Endothelial cell of umbilical vein (primary cell): ENCODE data around the gene ONECUT2. TPM values are rescaled to one million over a fixed set of nuclear protein-coding genes. Genes with fewer than 3 reads are reported as not detected.

Source experiments
- BruUV-seq: library from RNA; stranded (reverse); fragments of 400-500 nt; replicated peaks from 2 replicates; lab custom pipeline; 2021; lab: Mats Ljungman, UMichigan
- CTCF ChIA-PET: fragments of 300-600, 350-600 bp; sonication (Branson Sonifier 250); formaldehyde crosslinking; loops from one replicate; lab custom pipeline; 2021; ENCODE audit warnings: antibody characterized with exemption, inconsistent platforms; lab: Charles Lee
- POLR2A ChIA-PET: fragments of 300-600, 350-600 bp; sonication (Branson Sonifier 250); formaldehyde crosslinking; loops from one replicate; lab custom pipeline; 2021; ENCODE audit warnings: antibody characterized with exemption, inconsistent platforms; lab: Charles Lee
- DNase-seq: peaks from one replicate; pipeline ENCODE4 v3.0.0-alpha.2; 2011; ENCODE audit warnings: low read depth, low spot score
- FAIRE-seq: peaks from 2 replicates; lab custom pipeline; 2011; peaks lifted over from hg19 to GRCh38; lab: Jason Lieb, UNC
- H2AFZ ChIP-seq: 2 replicates; pipeline ENCODE4 v1.6.0; 2012; ENCODE audit warnings: low read depth, low read length, control low read depth, inconsistent platforms
- H3K27ac ChIP-seq: 2 replicates; pipeline ENCODE4 v1.5.1; 2011; ENCODE audit warnings: low read depth, mild to moderate bottlenecking, control low read depth, low read length, moderate library complexity; ENCODE audit not compliant: insufficient read depth
- H3K27me3 ChIP-seq, 2 experiments: 2 replicates each; pipeline versions ENCODE4 v1.6.0 to v1.6.1; 2011; ENCODE audit warnings: low read length in 2 of 2, mixed read lengths in 1 of 2; ENCODE audit not compliant: control insufficient read depth in 2 of 2, insufficient read depth in 2 of 2
- H3K36me3 ChIP-seq, 2 experiments: 2 replicates in 1 of 2; 3 replicates in 1 of 2; pipeline ENCODE4 v1.5.1; 2011; ENCODE audit warnings: low read length in 2 of 2, mild to moderate bottlenecking in 1 of 2, moderate library complexity in 1 of 2; ENCODE audit not compliant: control insufficient read depth in 2 of 2, insufficient read depth in 2 of 2; ENCODE audit errors: extremely low read depth in 1 of 2
- H3K4me1 ChIP-seq: 3 replicates; pipeline ENCODE4 v1.5.1; 2011; ENCODE audit warnings: mild to moderate bottlenecking, low read length; ENCODE audit not compliant: control insufficient read depth, insufficient read depth; ENCODE audit errors: extremely low read depth
- H3K4me2 ChIP-seq: 2 replicates; pipeline ENCODE4 v1.6.1; 2011; ENCODE audit warnings: low read length, control low read depth, mixed read lengths; ENCODE audit not compliant: insufficient read depth
- H3K4me3 ChIP-seq, 3 experiments: fragments of 200-600 bp in 1 of 3; sonication (generic), shearing (Covaris generic) in 1 of 3; replicated peaks in 1 of 3; 2 replicates each; pipeline ENCODE4 v1.5.1; 2011 to 2016; ENCODE audit warnings: control low read depth in 3 of 3, low read length in 3 of 3, mild to moderate bottlenecking in 2 of 3, inconsistent platforms in 1 of 3, low read depth in 1 of 3, moderate library complexity in 1 of 3; ENCODE audit not compliant: insufficient read depth in 1 of 3
- H3K79me2 ChIP-seq: 2 replicates; pipeline ENCODE4 v1.6.0; 2012; ENCODE audit warnings: low read length, inconsistent platforms; ENCODE audit not compliant: control insufficient read depth, insufficient read depth
- H3K9ac ChIP-seq: replicated peaks from 2 replicates; pipeline ENCODE3; 2011; ENCODE audit warnings: low read length, control low read depth; ENCODE audit not compliant: insufficient read depth; ENCODE audit errors: extremely low read depth
- H3K9me1 ChIP-seq: replicated peaks from 3 replicates; pipeline ENCODE4 v1.6.0; 2011; ENCODE audit warnings: mild to moderate bottlenecking, low read length; ENCODE audit not compliant: control insufficient read depth, insufficient read depth; ENCODE audit errors: extremely low read depth
- H3K9me3 ChIP-seq: replicated peaks from 2 replicates; pipeline ENCODE4 v1.5.1; 2012; ENCODE audit warnings: low read length, inconsistent platforms; ENCODE audit not compliant: control insufficient read depth, insufficient read depth
- H4K20me1 ChIP-seq: replicated peaks from 2 replicates; pipeline ENCODE3; 2011; ENCODE audit warnings: mild to moderate bottlenecking, low read length; ENCODE audit not compliant: control insufficient read depth, insufficient read depth; ENCODE audit errors: extremely low read depth
- EZH2 ChIP-seq: IDR thresholded peaks from 2 replicates; pipeline ENCODE4 v1.6.1; 2012; ENCODE audit warnings: borderline replicate concordance, low read depth, mild to moderate bottlenecking, moderate library complexity, low read length, inconsistent platforms; ENCODE audit not compliant: severe bottlenecking
- FOS ChIP-seq: IDR thresholded peaks from 2 replicates; pipeline ENCODE4 v1.6.1; 2011; ENCODE audit warnings: mild to moderate bottlenecking, low read length, moderate library complexity, borderline replicate concordance; ENCODE audit not compliant: insufficient read depth
- GATA2 ChIP-seq: IDR thresholded peaks from 2 replicates; pipeline ENCODE4 v1.7.0; 2011; ENCODE audit warnings: low read depth, mild to moderate bottlenecking, moderate library complexity, mixed read lengths, low read length; ENCODE audit not compliant: insufficient read length, insufficient read depth
- JUN ChIP-seq: IDR thresholded peaks from 2 replicates; pipeline ENCODE4 v1.6.1; 2011; ENCODE audit warnings: borderline replicate concordance, low read depth; ENCODE audit not compliant: insufficient read length, insufficient read depth
- MYC ChIP-seq: IDR thresholded peaks from one replicate; pipeline ENCODE4 v1.6.1; 2011; ENCODE audit warnings: mild to moderate bottlenecking, low read depth, low read length
- POLR2A ChIP-seq: IDR thresholded peaks from 2 replicates; pipeline ENCODE4 v1.6.1; 2012; ENCODE audit warnings: low read depth, mild to moderate bottlenecking, control low read depth, low read length
- POLR2AphosphoS5 ChIP-seq: IDR thresholded peaks from 2 replicates; pipeline ENCODE4 v1.6.1; 2012; ENCODE audit warnings: low read depth, mild to moderate bottlenecking, control low read depth, low read length, moderate library complexity; ENCODE audit not compliant: insufficient read depth
- dilution Hi-C: fragments of 300-500 bp; cut with MboI; formaldehyde crosslinking; loops from one replicate; pipeline ENCODE4 v1.15.0; 2019; ENCODE audit warnings: low sequenced_read_pairs; ENCODE audit not compliant: extremely low pct_ligation_motif_present
- intact Hi-C: fragments of 100-400 bp; cut with micrococcal nuclease; formaldehyde crosslinking; loops from one replicate; pipeline ENCODE4 v1.10.0; 2022
- polyA plus RNA-seq, 4 experiments: library from polyadenylated mRNA; depleted of rRNA in 3 of 4; stranded (reverse) in 3 of 4; unstranded in 1 of 4; fragments of >200 nt; gene quantifications; 2 replicates each; pipeline versions ENCODE4 v1.2.1 to v1.2.3, GENCODE V29; 2011 to 2012; ENCODE audit warnings: missing spikeins in 1 of 4
- total RNA-seq: library from RNA; stranded (reverse); gene quantifications from 2 replicates; pipeline ENCODE4 v1.2.3, GENCODE V29; 2021
- TF ChIP-seq, protein P1 (sequence below), 2 donors: IDR thresholded peaks; 1 replicate in 1 of 2; 2 replicates in 1 of 2; pipeline ENCODE4 v1.5.1; 2011; ENCODE audit warnings: low read length in 2 of 2, mild to moderate bottlenecking in 2 of 2, moderate library complexity in 2 of 2, control low read depth in 1 of 2, inconsistent platforms in 1 of 2, low read depth in 1 of 2; ENCODE audit not compliant: insufficient read depth in 1 of 2; ENCODE audit errors: extremely low read depth in 1 of 2
- TF ChIP-seq, protein P2 (sequence below): IDR thresholded peaks from 2 replicates; pipeline ENCODE4 v1.6.1; 2011; ENCODE audit not compliant: insufficient read depth, insufficient read length

Gene ONECUT2
- total and polyA plus RNA-seq, 2 donors (not counting 3 experiments of a cell fraction or from before 2014, with no cell fraction given): 0.01 to 0.62 TPM

DNA sequence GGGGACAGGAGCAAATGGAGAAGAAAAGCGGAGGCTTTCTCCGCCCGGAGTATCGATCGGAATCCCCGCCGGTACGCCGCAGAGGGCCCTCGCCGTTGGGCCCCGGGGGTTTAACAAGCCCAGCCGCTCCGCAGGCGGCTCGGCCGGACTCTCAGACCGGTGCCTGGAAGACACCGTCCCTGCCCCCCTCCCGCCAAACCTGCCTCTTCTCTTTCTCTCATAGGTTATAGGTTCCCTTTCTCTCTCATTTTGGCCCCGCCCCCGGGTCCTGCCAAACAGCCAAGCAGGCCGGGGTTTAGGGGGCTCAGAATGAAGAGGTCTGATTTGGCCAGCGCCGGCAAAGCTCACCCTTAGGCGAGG, 4.4 kb downstream of the ONECUT2 start:
- BruUV-seq: no TSS peak
- no peak for TF ChIP-seq EZH2
- TF ChIP-seq, protein P1, sequence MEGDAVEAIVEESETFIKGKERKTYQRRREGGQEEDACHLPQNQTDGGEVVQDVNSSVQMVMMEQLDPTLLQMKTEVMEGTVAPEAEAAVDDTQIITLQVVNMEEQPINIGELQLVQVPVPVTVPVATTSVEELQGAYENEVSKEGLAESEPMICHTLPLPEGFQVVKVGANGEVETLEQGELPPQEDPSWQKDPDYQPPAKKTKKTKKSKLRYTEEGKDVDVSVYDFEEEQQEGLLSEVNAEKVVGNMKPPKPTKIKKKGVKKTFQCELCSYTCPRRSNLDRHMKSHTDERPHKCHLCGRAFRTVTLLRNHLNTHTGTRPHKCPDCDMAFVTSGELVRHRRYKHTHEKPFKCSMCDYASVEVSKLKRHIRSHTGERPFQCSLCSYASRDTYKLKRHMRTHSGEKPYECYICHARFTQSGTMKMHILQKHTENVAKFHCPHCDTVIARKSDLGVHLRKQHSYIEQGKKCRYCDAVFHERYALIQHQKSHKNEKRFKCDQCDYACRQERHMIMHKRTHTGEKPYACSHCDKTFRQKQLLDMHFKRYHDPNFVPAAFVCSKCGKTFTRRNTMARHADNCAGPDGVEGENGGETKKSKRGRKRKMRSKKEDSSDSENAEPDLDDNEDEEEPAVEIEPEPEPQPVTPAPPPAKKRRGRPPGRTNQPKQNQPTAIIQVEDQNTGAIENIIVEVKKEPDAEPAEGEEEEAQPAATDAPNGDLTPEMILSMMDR (IDR thresholded peaks at IDR 0.05; ENCODE audit: extremely low read depth in 1 of 2, insufficient read depth in 1 of 2, low read depth in 1 of 2, low read length in 2 of 2): no peak
- TF ChIP-seq FOS: no peak
- no peak for TF ChIP-seq MYC
- TF ChIP-seq GATA2: no peak
- no peak for TF ChIP-seq JUN
- TF ChIP-seq POLR2AphosphoS5: no peak
- TF ChIP-seq POLR2A: no peak
- TF ChIP-seq, protein P2, sequence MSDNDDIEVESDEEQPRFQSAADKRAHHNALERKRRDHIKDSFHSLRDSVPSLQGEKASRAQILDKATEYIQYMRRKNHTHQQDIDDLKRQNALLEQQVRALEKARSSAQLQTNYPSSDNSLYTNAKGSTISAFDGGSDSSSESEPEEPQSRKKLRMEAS: no peak
- Histone ChIP-seq H3K9me1 (no peaks in the 10 kb centered on the region), H3K9me3 (no peaks in the 10 kb centered on the region), H3K27me3 (peaks cover 85 to 89% of the 10 kb centered on the region in 2 experiments), H3K9ac (no peak overlapping the region), H3K4me3 (no peak overlapping the region), H3K79me2 (no peaks in the 10 kb centered on the region), H3K4me2 (no peak overlapping the region), H3K27ac (no peak overlapping the region), H3K36me3 (no peaks in the 10 kb centered on the region), H3K4me1 (peaks cover 13% of the 10 kb centered on the region), H4K20me1 (no peaks in the 10 kb centered on the region), H2AFZ (no peak overlapping the region)
- POLR2A ChIA-PET: no interaction called here
- CTCF ChIA-PET: interaction anchor here (1.9 kb wide), 1 partner anchor 571 kb away, joined by 14 read pairs; no protein-coding TSS in a partner anchor
- intact Hi-C loops (loop anchor here (1.0 to 5.0 kb wide), 3 partner anchors 28 to 691 kb away; partner anchors contain the start of gene ST8SIA3), dilution Hi-C loops (no loop called here)
- DNase-seq: no peak
- FAIRE-seq: no peak
